ENCODE results near the gene IRX4.

DNA sequence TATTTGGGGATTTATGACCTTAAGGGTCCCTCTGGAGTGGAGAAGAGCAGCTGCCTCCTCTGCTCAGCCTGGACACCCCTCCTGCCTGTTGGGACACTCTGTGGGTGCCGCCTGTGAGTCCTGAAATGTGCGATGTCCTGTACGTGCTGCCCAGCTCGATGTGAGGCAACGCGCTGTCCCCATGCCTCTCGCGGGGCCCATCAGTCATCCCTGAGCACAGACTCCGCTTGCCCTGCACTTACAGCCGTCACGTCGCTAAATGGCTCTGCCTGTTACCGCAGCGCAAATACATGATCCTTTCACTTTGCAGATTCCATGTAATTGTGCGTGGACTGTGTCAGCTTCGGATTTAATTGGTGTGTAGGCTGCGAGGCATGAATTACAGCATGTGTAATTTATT is 27.1 kb downstream of the IRX4 start:
- TF ChIP-seq CTCF (IDR thresholded peaks at IDR 0.05) (no peak), TEAD4 (IDR thresholded peaks at IDR 0.05; ENCODE audit: borderline replicate concordance, insufficient read depth) (no peak), MAX (IDR thresholded peaks at IDR 0.05; ENCODE audit: low read depth) (no peak), SMC3 (IDR thresholded peaks at IDR 0.05; ENCODE audit: low read depth, low read length) (no peak)

Data from SK-N-SH (cell line).